C4-2B (cell line): ENCODE measurements around the gene GAREM2.

Experiments used
- ZFX ChIP-seq: fragments of 450-650 bp; IDR thresholded peaks from 2 replicates; pipeline ENCODE4 v1.6.1; 2017
- TF ChIP-seq, protein P1 (sequence below): fragments of 450-650 bp; conservative IDR thresholded peaks from 2 replicates; pipeline ENCODE4 v1.5.1; 2017; ENCODE audit warnings: mild to moderate bottlenecking

DNA sequence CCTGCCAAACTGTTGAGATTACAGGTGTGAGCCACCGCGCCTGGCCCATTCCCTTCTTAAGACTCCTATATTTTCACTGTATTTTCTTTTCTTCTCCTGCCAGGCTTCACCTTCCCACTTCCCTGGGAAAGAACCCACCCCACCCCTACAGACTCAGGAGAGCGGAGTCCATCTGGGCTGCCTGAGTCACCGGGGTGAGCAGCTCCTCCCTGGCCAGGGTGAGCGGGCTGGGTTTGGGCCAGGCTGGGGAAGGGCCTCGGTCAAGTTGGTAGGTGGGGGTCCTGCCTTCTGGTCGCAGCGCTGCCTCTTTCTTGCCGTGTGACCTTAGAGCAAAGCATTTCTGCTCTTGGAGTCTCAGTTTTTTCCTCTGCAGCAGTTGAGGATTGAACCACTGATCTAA is 2.1 kb upstream of the GAREM2 start:
- TF ChIP-seq, protein P1, sequence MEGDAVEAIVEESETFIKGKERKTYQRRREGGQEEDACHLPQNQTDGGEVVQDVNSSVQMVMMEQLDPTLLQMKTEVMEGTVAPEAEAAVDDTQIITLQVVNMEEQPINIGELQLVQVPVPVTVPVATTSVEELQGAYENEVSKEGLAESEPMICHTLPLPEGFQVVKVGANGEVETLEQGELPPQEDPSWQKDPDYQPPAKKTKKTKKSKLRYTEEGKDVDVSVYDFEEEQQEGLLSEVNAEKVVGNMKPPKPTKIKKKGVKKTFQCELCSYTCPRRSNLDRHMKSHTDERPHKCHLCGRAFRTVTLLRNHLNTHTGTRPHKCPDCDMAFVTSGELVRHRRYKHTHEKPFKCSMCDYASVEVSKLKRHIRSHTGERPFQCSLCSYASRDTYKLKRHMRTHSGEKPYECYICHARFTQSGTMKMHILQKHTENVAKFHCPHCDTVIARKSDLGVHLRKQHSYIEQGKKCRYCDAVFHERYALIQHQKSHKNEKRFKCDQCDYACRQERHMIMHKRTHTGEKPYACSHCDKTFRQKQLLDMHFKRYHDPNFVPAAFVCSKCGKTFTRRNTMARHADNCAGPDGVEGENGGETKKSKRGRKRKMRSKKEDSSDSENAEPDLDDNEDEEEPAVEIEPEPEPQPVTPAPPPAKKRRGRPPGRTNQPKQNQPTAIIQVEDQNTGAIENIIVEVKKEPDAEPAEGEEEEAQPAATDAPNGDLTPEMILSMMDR: no peak
- TF ChIP-seq ZFX: no peak
